HG03442 (cell line): ENCODE data around the gene USP38.
"Not testable (repeated sequence)": the region's sequence is repeated elsewhere in the genome, so short reads cannot be mapped to it uniquely, and the experiment has no call there.

Source experiments
- ATAC-seq: cut with Tn5 transposase; IDR thresholded peaks from one replicate; pipeline ENCODE4 v1.9.1; 2021; ENCODE audit warnings: mild to moderate bottlenecking, moderate library complexity; ENCODE audit not compliant: unreplicated experiment

Gene USP38

DNA sequence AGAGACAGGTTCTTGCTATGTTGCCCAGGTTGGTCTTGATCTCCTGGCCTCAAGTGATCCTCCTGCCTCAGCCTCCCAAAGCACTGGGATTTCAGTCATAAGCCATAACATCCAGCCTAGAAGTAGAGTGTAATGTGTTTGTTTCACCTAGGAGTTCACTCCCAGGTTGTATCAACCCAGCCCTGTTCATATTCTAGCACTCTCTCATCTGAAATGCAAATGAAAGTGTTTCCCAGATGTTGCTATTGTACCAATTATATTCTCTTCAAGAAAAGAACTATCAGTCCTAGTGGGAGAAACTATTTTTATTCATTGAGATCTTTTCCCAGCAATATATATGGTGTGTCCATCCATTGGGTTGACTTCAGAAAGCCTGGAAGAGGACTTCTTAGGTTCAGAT, 72.6 kb downstream of the USP38 start:
- no peak for ATAC-seq

DNA sequence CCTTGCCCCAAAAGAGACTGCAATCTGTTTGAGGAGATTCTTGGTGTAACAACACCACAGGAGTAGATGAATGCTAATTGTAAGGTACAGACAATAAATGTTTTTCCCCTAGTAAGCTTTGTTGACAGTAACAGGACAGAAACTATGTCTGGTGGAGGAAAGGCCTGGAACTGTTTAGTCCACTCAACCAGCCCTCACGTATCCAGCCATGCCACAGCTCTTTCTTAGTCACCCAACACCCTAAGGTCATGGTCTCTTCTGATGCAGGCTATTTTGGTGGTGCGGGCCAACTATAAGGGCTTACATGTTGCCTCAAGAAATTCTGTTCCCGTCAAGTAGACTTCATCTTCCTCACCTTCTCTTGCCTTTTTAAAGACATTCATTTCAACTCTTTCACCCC, 76.0 kb downstream of the USP38 start:
- no peak for ATAC-seq

DNA sequence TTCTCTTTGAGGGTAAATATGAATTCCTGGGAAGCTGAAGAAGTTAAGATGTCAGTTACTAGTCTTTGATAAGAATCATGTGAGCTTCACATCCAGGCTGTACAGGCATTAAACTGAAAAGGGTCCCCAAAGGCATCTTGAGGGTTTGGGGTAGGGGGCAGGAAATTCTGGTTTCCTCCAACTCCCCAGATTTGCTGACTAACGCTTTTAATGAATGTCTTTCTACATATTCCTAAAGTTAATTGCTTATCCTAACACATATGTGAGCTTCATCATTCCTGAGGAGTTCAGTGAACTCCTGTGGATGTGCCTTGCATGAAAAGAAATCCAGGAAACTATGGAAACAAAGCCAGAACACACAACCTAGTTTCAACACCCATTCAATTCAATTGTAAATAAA, 78.1 kb downstream of the USP38 start:
- ATAC-seq = no peak

DNA sequence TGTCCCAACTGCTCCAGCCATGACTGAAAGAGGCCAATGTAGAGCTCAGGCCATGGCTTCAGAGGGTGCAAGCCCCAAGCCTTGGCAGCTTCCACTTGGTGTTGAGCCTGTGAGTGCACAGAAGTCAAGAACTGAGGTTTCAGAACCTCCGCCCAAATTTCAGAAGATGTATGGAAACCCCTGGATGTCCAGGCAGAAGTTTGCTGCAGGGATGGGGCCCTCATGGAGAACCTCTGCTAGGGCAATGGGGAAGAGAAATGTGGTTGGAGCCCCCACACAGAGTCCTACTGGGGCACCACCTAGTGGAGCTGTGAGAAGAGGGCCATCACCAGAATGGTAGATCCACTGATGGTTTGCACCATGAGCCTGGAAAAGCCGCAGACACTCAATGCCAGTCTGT, 83.0 kb downstream of the USP38 start:
- ATAC-seq = not testable (repeated sequence)

DNA sequence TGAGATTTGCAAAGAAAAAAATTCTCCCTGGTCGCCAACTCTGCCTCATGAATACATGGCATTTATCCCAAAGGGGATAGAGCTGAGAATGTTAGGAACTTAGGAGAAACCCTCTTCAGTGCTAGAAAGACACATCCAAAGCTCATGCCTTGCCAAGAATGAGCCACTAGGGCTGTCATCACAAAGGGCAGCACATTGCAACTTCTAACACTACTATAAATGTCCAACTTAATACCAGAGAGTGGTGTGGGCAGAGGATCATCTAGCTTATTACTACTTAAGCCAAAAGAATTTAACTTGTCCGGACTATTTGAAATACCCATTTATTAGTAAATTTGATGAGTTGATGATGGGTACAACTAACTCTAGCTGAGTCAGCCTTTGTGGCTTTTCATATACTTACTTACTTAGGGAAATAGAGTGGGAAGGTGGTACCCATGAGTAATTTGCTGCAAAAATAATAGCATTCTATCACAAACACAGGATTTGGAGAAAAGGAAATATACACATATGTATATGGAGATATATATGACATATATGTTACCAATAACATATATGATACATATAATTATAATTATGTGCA, 85.6 kb downstream of the USP38 start:
- ATAC-seq = no peak
